Hematopoietic multipotent progenitor cell treated with erythropoietin and hydrocortisone succinate and interleukin-3 and kit ligand, for 4 days (in vitro differentiated cells): Measurements from ENCODE around the gene TSPAN5.

Experiments used
- DNase-seq: peaks from one replicate; pipeline ENCODE4 v3.0.0-alpha.2; 2015

TSPAN5 gene

DNA sequence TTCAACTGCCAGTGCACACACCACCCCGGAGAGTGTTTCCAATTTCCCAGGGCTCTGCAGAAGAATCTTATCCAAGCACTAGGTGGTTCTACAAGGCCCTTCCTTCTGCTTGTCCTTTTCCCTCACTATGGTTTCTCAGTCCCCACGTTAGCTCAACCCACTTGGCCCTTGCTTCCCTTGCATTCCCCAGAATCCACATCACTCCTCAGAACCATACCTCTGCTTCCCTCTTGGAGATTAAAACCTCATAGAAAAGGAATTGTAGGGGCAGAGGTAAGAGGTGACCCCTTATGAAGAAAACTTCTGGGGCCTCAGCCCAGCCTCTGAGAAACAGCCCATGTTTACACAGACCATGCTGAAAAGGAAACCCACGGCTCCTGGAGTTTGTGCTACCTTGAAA lies 42.4 kb downstream of the TSPAN5 start:
- DNase-seq: no peak

DNA sequence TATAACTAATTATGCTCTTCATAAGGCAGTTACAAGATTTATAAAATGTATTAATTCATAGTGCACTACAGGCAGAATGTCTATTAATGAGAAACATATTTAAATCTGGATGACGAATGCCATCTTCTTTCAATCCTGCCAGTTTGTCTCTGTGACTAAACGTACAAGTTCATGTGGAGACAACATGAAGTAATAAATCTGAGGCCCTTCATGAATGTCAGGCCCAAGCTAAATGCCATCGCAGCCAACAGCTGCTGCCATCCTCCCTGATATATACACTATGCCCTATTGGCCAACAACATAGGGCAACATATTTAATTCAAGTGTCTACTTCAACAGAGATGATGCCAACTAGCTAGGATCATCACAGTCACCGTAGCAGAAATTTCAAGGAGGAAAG lies 43.7 kb downstream of the TSPAN5 start:
- DNase-seq: no peak

DNA sequence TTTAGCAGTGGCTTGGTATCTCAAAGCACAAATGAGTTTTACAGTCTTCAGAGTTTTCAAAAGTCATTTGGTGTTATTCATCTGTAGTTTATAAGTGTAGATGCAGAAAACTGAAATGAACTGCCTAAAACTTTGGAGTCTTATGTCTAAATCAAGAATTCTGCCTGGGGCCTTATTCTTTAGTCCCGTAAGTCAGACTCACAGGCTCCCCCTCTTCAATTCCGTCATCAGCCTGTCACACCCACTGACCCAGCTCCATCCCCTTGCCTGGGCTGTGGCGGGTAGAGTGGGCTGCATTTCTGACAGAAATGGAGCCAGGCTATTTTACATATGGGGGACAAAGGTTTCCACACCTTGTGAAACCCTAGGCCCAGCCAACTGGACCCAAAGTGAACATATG lies 44.3 kb downstream of the TSPAN5 start:
- no peak for DNase-seq

- DNase-seq: no peak
Observed at GRCh38 chr4:98613453-98614075, 44.8 kb downstream of the TSPAN5 start.

GRCh38 chr4:98612318-98613250 lies 45.8 kb downstream of the TSPAN5 start:
- DNase-seq: peak; percentile 44

- DNase-seq: no peak
Observed at GRCh38 chr4:98611677-98612317, 46.6 kb downstream of the TSPAN5 start.

DNA sequence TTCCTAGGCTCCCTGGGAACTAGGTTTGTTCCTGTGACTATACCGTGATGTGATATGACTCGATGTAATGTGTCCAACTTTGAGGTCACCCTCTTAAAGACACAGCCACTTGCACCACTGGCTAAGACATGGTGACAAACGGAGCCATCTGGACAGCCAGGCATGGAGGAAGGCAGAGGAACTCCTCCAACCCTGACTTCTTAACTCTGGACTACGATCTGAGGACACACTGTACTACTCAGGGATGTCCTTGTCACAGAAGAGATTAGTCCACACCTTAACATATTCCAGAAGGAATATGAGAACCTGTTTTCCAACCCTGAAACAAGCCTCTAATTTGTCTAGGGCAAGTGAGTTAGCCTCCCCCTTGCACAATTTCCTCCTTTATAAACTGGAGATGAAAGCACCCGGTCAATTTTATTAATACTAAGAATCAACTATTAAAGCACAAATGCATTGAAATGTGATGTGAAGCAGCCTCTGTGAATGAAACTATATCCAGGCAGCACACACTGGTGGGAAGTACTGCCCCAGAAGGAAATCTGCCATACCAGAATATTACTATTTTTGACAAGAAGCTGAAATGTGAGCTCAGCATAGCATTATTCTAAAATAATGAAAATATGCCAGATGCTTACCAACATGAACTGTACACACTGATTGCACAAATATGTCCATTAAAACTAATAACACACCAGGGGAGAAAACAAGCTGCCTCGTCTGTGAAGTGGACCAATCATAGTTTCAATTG lies 47.3 kb downstream of the TSPAN5 start:
- DNase-seq: no peak

- no peak for DNase-seq
Observed at GRCh38 chr4:98610431-98610830, 48.0 kb downstream of the TSPAN5 start.

DNA sequence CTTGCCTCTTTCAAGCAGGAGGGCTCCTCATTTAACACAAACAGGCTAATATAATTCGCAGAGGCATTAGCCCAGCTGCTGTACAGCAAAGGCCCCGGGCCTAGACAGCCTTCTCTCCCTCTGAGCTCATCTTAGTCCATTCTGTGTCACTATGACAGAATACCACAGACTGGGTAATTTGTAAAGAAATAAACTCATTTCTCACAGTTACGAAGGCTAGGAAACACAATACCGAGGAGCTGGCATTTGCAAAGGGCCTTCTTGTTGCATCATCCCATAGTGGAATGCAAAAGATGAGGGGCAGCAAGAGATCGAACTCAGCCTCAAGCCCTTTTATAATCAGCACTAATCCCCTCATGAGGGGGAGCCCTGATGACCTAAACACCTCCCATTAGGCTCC lies 48.5 kb downstream of the TSPAN5 start:
- DNase-seq: no peak

DNA sequence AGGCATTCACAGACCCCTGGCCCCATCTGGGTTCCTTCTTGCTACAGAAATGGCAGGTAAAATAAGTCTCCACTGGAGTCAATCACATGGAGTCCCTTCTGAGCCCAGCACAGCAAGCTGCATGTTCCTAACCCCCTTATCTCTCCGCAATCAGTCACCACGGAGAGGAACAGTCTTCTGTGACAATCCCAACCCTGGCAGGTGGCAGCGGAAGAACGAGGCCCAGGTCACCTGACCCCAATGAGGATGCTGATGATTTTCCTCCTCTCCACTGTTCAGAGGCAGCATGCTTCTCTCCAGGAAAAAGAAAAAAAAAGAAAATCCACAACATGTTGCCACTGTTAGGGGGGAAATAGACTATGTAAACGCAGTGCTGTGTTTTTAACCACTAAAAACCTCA lies 50.1 kb downstream of the TSPAN5 start:
- DNase-seq: peak; percentile 8

- DNase-seq: no peak
Observed at GRCh38 chr4:98606894-98607293, 51.5 kb downstream of the TSPAN5 start.

- DNase-seq: no peak
Observed at GRCh38 chr4:98605216-98605615, 53.2 kb downstream of the TSPAN5 start.

DNA sequence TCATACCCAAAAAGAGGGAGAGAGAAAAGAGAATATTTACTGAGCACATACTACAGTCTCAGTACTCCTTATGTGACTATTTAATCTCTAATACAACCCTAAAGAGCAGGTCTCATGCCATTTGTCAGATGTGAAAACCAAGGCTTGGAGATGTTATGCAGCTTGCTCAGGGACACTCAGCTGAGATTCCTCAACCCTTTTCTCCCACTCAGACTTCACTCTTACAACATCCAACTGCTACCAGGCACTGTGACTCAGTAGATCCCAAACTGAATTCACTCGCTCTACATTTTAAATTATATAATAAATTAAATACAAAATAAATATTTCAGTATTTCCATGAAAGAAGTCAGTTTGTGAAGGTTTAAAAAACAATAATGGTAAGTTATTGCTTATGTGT lies 53.7 kb downstream of the TSPAN5 start:
- no peak for DNase-seq

DNA sequence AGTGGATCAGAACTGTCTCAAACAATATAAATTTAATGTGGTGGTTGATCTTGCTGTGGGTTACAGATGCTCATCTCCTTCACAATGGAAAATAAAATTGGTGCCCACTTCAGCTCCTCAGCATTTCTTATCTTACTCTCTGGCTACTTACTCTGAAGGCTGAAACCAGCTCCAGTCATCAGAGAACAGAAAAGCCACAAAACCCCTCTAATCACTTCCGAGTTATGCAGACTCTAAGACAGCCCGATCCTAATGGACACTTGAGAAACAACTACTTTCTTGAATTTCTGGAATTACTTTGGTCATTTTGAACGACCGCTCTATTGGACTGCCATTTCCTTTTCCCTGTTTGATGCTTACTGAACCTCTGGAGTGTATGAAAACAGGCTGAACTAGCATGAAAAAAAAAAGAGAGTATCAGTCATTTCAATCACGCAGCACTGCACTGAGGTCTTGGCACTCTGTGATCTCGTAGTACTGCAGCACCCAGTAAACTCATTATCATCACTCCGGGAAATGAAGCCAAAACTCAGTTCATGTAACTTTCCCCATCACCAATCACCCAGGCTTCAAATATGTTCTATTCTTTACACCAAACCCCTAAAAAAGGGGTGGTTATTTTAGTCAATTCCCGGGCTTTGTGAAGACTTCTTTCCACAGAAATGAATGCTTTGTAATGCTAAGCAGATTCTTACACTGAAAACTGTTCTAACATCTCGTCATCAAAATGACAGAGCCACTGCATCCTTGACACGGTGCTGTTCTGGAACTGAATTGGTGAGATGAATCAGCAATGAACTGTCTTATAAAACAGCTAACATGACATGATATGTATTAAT lies 54.5 kb downstream of the TSPAN5 start:
- DNase-seq: no peak

GRCh38 chr4:98602270-98602669 lies 56.1 kb downstream of the TSPAN5 start:
- DNase-seq: no peak

DNA sequence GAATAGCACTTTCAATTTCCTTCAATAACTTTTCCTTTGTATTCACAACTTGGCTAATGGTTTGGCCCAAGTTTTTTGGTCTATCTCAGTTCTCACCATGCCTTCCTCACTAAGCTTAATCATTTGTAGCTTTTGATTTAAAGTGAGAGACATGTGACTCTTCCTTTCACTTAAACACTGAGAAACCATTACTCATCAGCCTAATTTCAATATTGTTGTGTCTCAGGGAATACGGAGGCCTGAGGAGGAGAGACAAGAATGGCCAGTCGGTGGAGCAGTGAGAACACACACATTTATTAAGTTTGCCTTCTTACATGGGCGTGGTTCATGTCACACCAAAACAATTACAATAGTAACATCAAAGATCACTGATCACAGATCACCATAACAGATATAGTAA lies 56.7 kb downstream of the TSPAN5 start:
- DNase-seq: no peak

- no peak for DNase-seq
Observed at GRCh38 chr4:98599617-98600205, 58.7 kb downstream of the TSPAN5 start.

GRCh38 chr4:98586962-98587354 lies 71.5 kb downstream of the TSPAN5 start:
- DNase-seq: no peak

GRCh38 chr4:98586291-98586961 lies 72.0 kb downstream of the TSPAN5 start:
- DNase-seq: peak; percentile 36

DNA sequence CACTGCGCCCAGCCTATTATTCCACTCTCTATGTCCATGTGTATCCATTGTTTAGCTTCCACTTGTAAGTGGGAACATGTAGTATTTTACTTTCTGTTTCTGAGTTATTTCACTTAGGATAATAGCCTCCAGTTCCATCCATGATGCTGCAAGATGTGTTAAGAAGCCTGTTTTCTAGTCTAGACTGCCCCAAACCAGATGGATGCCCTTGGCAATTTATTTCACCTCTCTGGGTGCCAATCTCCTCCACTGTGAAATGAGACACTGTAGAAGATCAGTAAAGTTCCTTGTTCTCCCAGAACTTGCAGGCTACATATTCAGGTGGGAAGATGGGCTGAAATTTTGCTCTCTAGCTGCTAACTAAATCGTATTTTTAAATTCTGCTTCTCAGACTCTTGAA lies 72.8 kb downstream of the TSPAN5 start:
- no peak for DNase-seq

DNA sequence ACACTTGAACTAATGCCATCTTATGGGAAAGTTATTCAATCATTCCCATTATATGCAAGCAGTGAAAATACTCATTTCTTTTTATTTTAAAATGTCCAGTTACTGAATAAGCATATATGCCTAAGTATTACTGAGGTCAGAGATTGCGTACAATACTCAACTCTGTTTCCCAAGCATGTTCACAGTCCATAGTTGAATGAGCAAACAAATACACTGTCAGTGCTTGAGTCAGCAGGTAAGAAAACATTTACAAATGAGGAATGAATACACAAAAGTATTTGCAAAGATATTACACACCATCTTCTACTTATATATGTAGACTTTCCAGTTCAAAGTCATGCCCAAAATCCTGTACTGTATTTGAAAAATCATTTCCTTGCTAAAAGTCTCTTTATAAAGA lies 74.1 kb downstream of the TSPAN5 start:
- no peak for DNase-seq
